OCI-LY1 (cell line): Measurements from ENCODE around the gene PSPH.

Experiments
- H2AFZ ChIP-seq: fragments of 200-600 bp; sonication (generic), shearing (Covaris generic); 2 replicates; pipeline ENCODE4 v1.6.0; 2014; ENCODE audit warnings: antibody characterized with exemption, mild to moderate bottlenecking, low read length
- H3F3A ChIP-seq: fragments of 200-600 bp; sonication (generic), shearing (Covaris generic); 2 replicates; pipeline ENCODE4 v1.6.0; 2014; ENCODE audit warnings: mild to moderate bottlenecking, antibody characterized with exemption, low read length, moderate library complexity; ENCODE audit not compliant: insufficient read depth
- H3K27ac ChIP-seq: fragments of 200-600 bp; sonication (generic); 2 replicates; pipeline ENCODE4 v1.5.1; 2014; ENCODE audit warnings: low read length, mixed run types, mild to moderate bottlenecking, low read depth; ENCODE audit not compliant: poor library complexity, severe bottlenecking
- H3K27me3 ChIP-seq: fragments of 200-600 bp; sonication (generic); 2 replicates; pipeline ENCODE4 v1.6.0; 2014; ENCODE audit warnings: antibody characterized with exemption, mild to moderate bottlenecking, low read length, moderate library complexity; ENCODE audit not compliant: insufficient read depth
- H3K36me3 ChIP-seq: fragments of 200-600 bp; sonication (generic); 2 replicates; pipeline ENCODE4 v1.6.1; 2014; ENCODE audit warnings: mild to moderate bottlenecking, antibody characterized with exemption, low read length, moderate library complexity, mixed read lengths; ENCODE audit not compliant: insufficient read depth
- H3K4me1 ChIP-seq: fragments of 200-600 bp; sonication (generic); 2 replicates; pipeline ENCODE4 v1.5.1; 2014; ENCODE audit warnings: mild to moderate bottlenecking, low read length, moderate library complexity; ENCODE audit not compliant: insufficient read depth, severe bottlenecking
- H3K4me2 ChIP-seq: fragments of 200-600 bp; sonication (generic), shearing (Covaris generic); 2 replicates; pipeline ENCODE4 v1.6.1; 2014; ENCODE audit warnings: low read length
- H3K4me3 ChIP-seq: fragments of 200-600 bp; sonication (generic); 2 replicates; pipeline ENCODE4 v1.5.1; 2014; ENCODE audit warnings: low read length, low read depth, mild to moderate bottlenecking, mixed read lengths; ENCODE audit not compliant: poor library complexity, severe bottlenecking
- H3K79me2 ChIP-seq: fragments of 200-600 bp; shearing (Covaris generic); 2 replicates; pipeline ENCODE4 v1.6.1; 2016; ENCODE audit warnings: mixed run types, low read length, mixed read lengths; ENCODE audit not compliant: insufficient read depth
- H3K9ac ChIP-seq: fragments of 200-600 bp; sonication (generic), shearing (Covaris generic); 2 replicates; pipeline ENCODE4 v1.6.1; 2014; ENCODE audit warnings: mild to moderate bottlenecking, low read length, mixed read lengths
- H3K9me2 ChIP-seq: fragments of 200-600 bp; sonication (generic), shearing (Covaris generic); 2 replicates; pipeline ENCODE4 v1.6.1; 2014; ENCODE audit warnings: low read depth, mild to moderate bottlenecking, low read length, mixed read lengths
- H3K9me3 ChIP-seq: fragments of 200-600 bp; shearing (Covaris generic); 2 replicates; pipeline ENCODE4 v1.6.1; 2014; ENCODE audit warnings: low read length, mixed read lengths
- H4K20me1 ChIP-seq: fragments of 200-600 bp; sonication (generic), shearing (Covaris generic); 2 replicates; pipeline ENCODE4 v1.6.0; 2016; ENCODE audit warnings: mild to moderate bottlenecking, low read length; ENCODE audit not compliant: insufficient read depth
- EZH2 ChIP-seq: fragments of 200-600 bp; sonication (generic), shearing (Covaris generic); IDR thresholded peaks from 2 replicates; pipeline ENCODE4 v1.8.0; 2017; ENCODE audit warnings: borderline replicate concordance, mixed run types, mild to moderate bottlenecking, antibody characterized with exemption, low read length, moderate library complexity, mixed read lengths
- TF ChIP-seq, protein P1 (sequence below): fragments of 200-600 bp; sonication (generic), shearing (Covaris generic); IDR thresholded peaks from 2 replicates; pipeline ENCODE4 v1.5.1; 2017; ENCODE audit warnings: mild to moderate bottlenecking, antibody characterized with exemption, low read length, moderate library complexity, mixed read lengths

Gene PSPH

DNA sequence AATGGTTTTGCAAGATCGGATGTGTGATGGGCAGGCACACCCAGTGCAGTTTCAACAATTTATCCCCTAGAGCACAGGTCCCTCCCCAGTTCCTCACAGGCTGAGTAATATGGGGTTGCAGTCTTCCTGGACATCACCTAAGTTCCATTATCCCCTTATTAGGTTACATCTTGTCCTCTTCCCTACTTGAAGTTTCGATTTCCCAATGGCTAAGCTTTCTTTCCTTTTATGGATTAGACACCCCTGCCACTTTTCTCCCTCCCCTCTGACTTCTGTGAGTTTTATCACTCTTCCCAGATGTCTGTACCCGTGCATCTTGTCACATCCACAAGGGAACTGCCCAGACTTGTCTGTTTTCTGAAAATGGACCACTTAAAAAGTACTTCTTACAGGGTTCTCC, 89.2 kb downstream of the PSPH start:
- no peaks in the 10 kb centered on the region for H4K20me1 ChIP-seq
- no peaks in the 10 kb centered on the region for H3K79me2 ChIP-seq
- H3K36me3 ChIP-seq = peaks cover 3% of the 10 kb centered on the region; the same call in 1 of the 2 replicates
- no peaks in the 10 kb centered on the region for H3K27me3 ChIP-seq
- H3K9me3 ChIP-seq = no peaks in the 10 kb centered on the region
- H3K27ac ChIP-seq = no peak overlapping the region
- no peak overlapping the region for H2AFZ ChIP-seq
- no peak overlapping the region for H3K9ac ChIP-seq
- H3K4me2 ChIP-seq = no peak overlapping the region
- no peak for TF ChIP-seq EZH2
- TF ChIP-seq, protein P1, sequence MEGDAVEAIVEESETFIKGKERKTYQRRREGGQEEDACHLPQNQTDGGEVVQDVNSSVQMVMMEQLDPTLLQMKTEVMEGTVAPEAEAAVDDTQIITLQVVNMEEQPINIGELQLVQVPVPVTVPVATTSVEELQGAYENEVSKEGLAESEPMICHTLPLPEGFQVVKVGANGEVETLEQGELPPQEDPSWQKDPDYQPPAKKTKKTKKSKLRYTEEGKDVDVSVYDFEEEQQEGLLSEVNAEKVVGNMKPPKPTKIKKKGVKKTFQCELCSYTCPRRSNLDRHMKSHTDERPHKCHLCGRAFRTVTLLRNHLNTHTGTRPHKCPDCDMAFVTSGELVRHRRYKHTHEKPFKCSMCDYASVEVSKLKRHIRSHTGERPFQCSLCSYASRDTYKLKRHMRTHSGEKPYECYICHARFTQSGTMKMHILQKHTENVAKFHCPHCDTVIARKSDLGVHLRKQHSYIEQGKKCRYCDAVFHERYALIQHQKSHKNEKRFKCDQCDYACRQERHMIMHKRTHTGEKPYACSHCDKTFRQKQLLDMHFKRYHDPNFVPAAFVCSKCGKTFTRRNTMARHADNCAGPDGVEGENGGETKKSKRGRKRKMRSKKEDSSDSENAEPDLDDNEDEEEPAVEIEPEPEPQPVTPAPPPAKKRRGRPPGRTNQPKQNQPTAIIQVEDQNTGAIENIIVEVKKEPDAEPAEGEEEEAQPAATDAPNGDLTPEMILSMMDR = no peak
- H3F3A ChIP-seq = 0 out of 2 replicates have a peak, but pooled peaks cover 7% of the 10 kb centered on the region
- H3K9me2 ChIP-seq = no peaks in the 10 kb centered on the region
- H3K4me3 ChIP-seq = no peak overlapping the region
- H3K4me1 ChIP-seq = peaks cover 7% of the 10 kb centered on the region
